Activated T-cell treated with anti-CD3 and anti-CD28 coated beads, Interleukin-2, amount 50 U/mL, for 72 hours (primary cell): ENCODE data around the gene FCGR3A. TPM values are rescaled to one million over a fixed set of nuclear protein-coding genes. Genes with fewer than 3 reads are reported as not detected.
"Not testable (repeated sequence)": the region's sequence is repeated elsewhere in the genome, so short reads cannot be mapped to it uniquely, and the experiment has no call there.

Experiments used
- ATAC-seq, 2 donors: fragments of 150-1000 bp; cut with Tn5 transposase; replicated peaks in 1 of 2; 2 replicates each; pipeline ENCODE4 v1.10.0; 2021; ENCODE audit warnings: moderate library complexity in 2 of 2, mild to moderate bottlenecking in 1 of 2
- DNase-seq, 2 donors: peaks; one replicate each; pipeline ENCODE4 v3.0.0; 2021 to 2022; ENCODE audit warnings: mixed read lengths in 1 of 2
- H3K27ac Mint-ChIP-seq: one replicate; pipeline ENCODE4 v1.8.0; 2022; ENCODE audit warnings: mild to moderate bottlenecking, moderate library complexity, mixed read lengths
- H3K27me3 Mint-ChIP-seq: one replicate; pipeline ENCODE4 v1.8.0; 2022; ENCODE audit warnings: low read depth, mixed read lengths
- H3K36me3 Mint-ChIP-seq, 2 donors: one replicate each; pipeline ENCODE4 v1.8.0; 2022; ENCODE audit warnings: mixed read lengths in 2 of 2, mild to moderate bottlenecking in 1 of 2; ENCODE audit not compliant: insufficient read depth in 2 of 2
- H3K4me1 Mint-ChIP-seq: one replicate; pipeline ENCODE4 v1.8.0; 2022; ENCODE audit warnings: low read depth, mixed read lengths
- H3K4me3 Mint-ChIP-seq, 2 donors: one replicate each; pipeline ENCODE4 v1.8.0; 2022; ENCODE audit warnings: mild to moderate bottlenecking in 2 of 2, mixed read lengths in 2 of 2, moderate library complexity in 2 of 2
- H3K9me3 Mint-ChIP-seq, 2 donors: one replicate each; pipeline ENCODE4 v1.8.0; 2022; ENCODE audit warnings: mixed read lengths in 2 of 2
- total RNA-seq, 2 donors: library from RNA; stranded (reverse); gene quantifications; one replicate each; pipeline ENCODE4 v1.2.3, GENCODE V29; 2022

Gene FCGR3A
- total RNA-seq, 2 donors from 2014 or later = 0.38 to 1.5 TPM

GRCh38 chr1:161576676-161577075 lies 27.1 kb upstream of the FCGR3A start:
- not testable (repeated sequence) for H3K27ac Mint-ChIP-seq, H3K27me3 Mint-ChIP-seq, DNase-seq, ATAC-seq, H3K4me3 Mint-ChIP-seq, H3K4me1 Mint-ChIP-seq, H3K9me3 Mint-ChIP-seq, H3K36me3 Mint-ChIP-seq

- ATAC-seq, H3K4me1 Mint-ChIP-seq, DNase-seq, H3K9me3 Mint-ChIP-seq, H3K27me3 Mint-ChIP-seq, H3K4me3 Mint-ChIP-seq, H3K36me3 Mint-ChIP-seq, H3K27ac Mint-ChIP-seq: not testable (repeated sequence)
These were observed 22.1 kb upstream of the FCGR3A start for GRCh38 chr1:161571703-161572102.

- not testable (repeated sequence) for H3K36me3 Mint-ChIP-seq, H3K9me3 Mint-ChIP-seq, H3K4me1 Mint-ChIP-seq, H3K27ac Mint-ChIP-seq, ATAC-seq, DNase-seq, H3K4me3 Mint-ChIP-seq
- H3K27me3 Mint-ChIP-seq = peaks cover 17% of the 10 kb centered on the region
These were observed 17.0 kb upstream of the FCGR3A start for GRCh38 chr1:161566602-161566960.

GRCh38 chr1:161563522-161563921 lies 13.9 kb upstream of the FCGR3A start:
- H3K4me1 Mint-ChIP-seq = peaks cover 17% of the 10 kb centered on the region
- peaks cover 17% of the 10 kb centered on the region for H3K27me3 Mint-ChIP-seq
- not testable (repeated sequence) for H3K27ac Mint-ChIP-seq, H3K4me3 Mint-ChIP-seq, H3K9me3 Mint-ChIP-seq, DNase-seq, ATAC-seq, H3K36me3 Mint-ChIP-seq

- not testable (repeated sequence) for H3K27ac Mint-ChIP-seq, H3K36me3 Mint-ChIP-seq, H3K4me3 Mint-ChIP-seq, ATAC-seq, DNase-seq, H3K9me3 Mint-ChIP-seq
- H3K27me3 Mint-ChIP-seq = peaks cover 17% of the 10 kb centered on the region
- H3K4me1 Mint-ChIP-seq = peaks cover 17% of the 10 kb centered on the region
These were observed 12.8 kb upstream of the FCGR3A start for GRCh38 chr1:161562441-161562840.

- DNase-seq, H3K36me3 Mint-ChIP-seq, H3K9me3 Mint-ChIP-seq: not testable (repeated sequence)
- H3K4me1 Mint-ChIP-seq = peaks cover 14% of the 10 kb centered on the region
- peak overlapping the region; percentile 71 for H3K27ac Mint-ChIP-seq
- peak overlapping the region; percentile 16 to 62 for H3K4me3 Mint-ChIP-seq
- H3K27me3 Mint-ChIP-seq = peaks cover 13% of the 10 kb centered on the region
- peak in 1 of 2 donors; percentile 57 for ATAC-seq
These were observed 11.5 kb upstream of the FCGR3A start for GRCh38 chr1:161560960-161561715.

- H3K9me3 Mint-ChIP-seq, H3K27ac Mint-ChIP-seq, ATAC-seq, H3K4me3 Mint-ChIP-seq, DNase-seq, H3K27me3 Mint-ChIP-seq, H3K36me3 Mint-ChIP-seq: not testable (repeated sequence)
- H3K4me1 Mint-ChIP-seq = peaks cover 31% of the 10 kb centered on the region
These were observed 8.2 kb upstream of the FCGR3A start for GRCh38 chr1:161557506-161558450.

GRCh38 chr1:161556990-161557389 lies 7.4 kb upstream of the FCGR3A start:
- not testable (repeated sequence) for H3K36me3 Mint-ChIP-seq, H3K27ac Mint-ChIP-seq, DNase-seq, ATAC-seq, H3K27me3 Mint-ChIP-seq, H3K9me3 Mint-ChIP-seq, H3K4me3 Mint-ChIP-seq
- H3K4me1 Mint-ChIP-seq = peaks cover 31% of the 10 kb centered on the region

- H3K27ac Mint-ChIP-seq, H3K4me3 Mint-ChIP-seq, H3K27me3 Mint-ChIP-seq, H3K9me3 Mint-ChIP-seq, ATAC-seq, DNase-seq, H3K36me3 Mint-ChIP-seq: not testable (repeated sequence)
- peaks cover 27% of the 10 kb centered on the region for H3K4me1 Mint-ChIP-seq
These were observed 6.5 kb upstream of the FCGR3A start for GRCh38 chr1:161556143-161556542.

- ATAC-seq (peak; percentile 94), DNase-seq (peak; percentile 29 to 38)
- H3K36me3 Mint-ChIP-seq, H3K27me3 Mint-ChIP-seq, H3K9me3 Mint-ChIP-seq: not testable (repeated sequence)
- peaks cover 21% of the 10 kb centered on the region for H3K4me1 Mint-ChIP-seq
- H3K27ac Mint-ChIP-seq = peak overlapping the region; percentile 8
- H3K4me3 Mint-ChIP-seq = peak overlapping the region; percentile 42
These were observed 5.3 kb upstream of the FCGR3A start for GRCh38 chr1:161554815-161555417.

- H3K4me3 Mint-ChIP-seq = peak overlapping the region; percentile 47 to 75
- ATAC-seq = not testable (repeated sequence)
These were observed 4.7 kb upstream of the FCGR3A start for GRCh38 chr1:161554340-161554739.

GRCh38 chr1:161553631-161554030 lies 4.0 kb upstream of the FCGR3A start:
- H3K36me3 Mint-ChIP-seq, ATAC-seq, DNase-seq, H3K27me3 Mint-ChIP-seq, H3K4me3 Mint-ChIP-seq, H3K9me3 Mint-ChIP-seq, H3K27ac Mint-ChIP-seq: not testable (repeated sequence)
- H3K4me1 Mint-ChIP-seq = peaks cover 21% of the 10 kb centered on the region

More at GRCh38 chr1:161554340-161554739, 4.7 kb upstream of the FCGR3A start:
- H3K36me3 Mint-ChIP-seq, H3K27me3 Mint-ChIP-seq, DNase-seq, H3K9me3 Mint-ChIP-seq: not testable (repeated sequence)
- H3K27ac Mint-ChIP-seq = peak overlapping the region; percentile 21
- peaks cover 21% of the 10 kb centered on the region for H3K4me1 Mint-ChIP-seq

GRCh38 chr1:161550942-161551341 lies 1.3 kb upstream of the FCGR3A start:
- not testable (repeated sequence) for H3K27me3 Mint-ChIP-seq, H3K27ac Mint-ChIP-seq, ATAC-seq, H3K36me3 Mint-ChIP-seq, DNase-seq, H3K4me3 Mint-ChIP-seq, H3K9me3 Mint-ChIP-seq
- H3K4me1 Mint-ChIP-seq = peaks cover 20% of the 10 kb centered on the region
